SK-N-DZ (cell line): Measurements from ENCODE around the gene STX16.
A peak's percentile ranks its signal among the peaks of the same experiment; 100 is the strongest.

Experiments
- DNase-seq: peaks from one replicate; pipeline ENCODE4 v3.0.0-alpha.2; 2015; ENCODE audit warnings: low spot score

Gene STX16

GRCh38 chr20:58709703-58710039 is 58.6 kb downstream of the STX16 start:
- no peak for DNase-seq

- no peak for DNase-seq
Observed at GRCh38 chr20:58710481-58711265, 59.6 kb downstream of the STX16 start.

- no peak for DNase-seq
Observed at GRCh38 chr20:58711266-58712051, 60.4 kb downstream of the STX16 start.

- no peak for DNase-seq
Observed at GRCh38 chr20:58712151-58712791, 61.2 kb downstream of the STX16 start.

GRCh38 chr20:58712806-58713731 is 62.0 kb downstream of the STX16 start:
- DNase-seq = no peak

- DNase-seq = no peak
Observed at GRCh38 chr20:58713801-58714339, 62.8 kb downstream of the STX16 start.

- DNase-seq = peak; percentile 4
Observed at GRCh38 chr20:58714340-58714922, 63.3 kb downstream of the STX16 start.

GRCh38 chr20:58714923-58715351 is 63.9 kb downstream of the STX16 start:
- peak; percentile 10 for DNase-seq

- DNase-seq = peak; percentile 8
Observed at GRCh38 chr20:58715391-58715800, 64.3 kb downstream of the STX16 start.

- peak; percentile 10 for DNase-seq
Observed at GRCh38 chr20:58715801-58716475, 64.9 kb downstream of the STX16 start.

GRCh38 chr20:58716476-58717277 is 65.6 kb downstream of the STX16 start:
- DNase-seq = peak; percentile 61

GRCh38 chr20:58717278-58718091 is 66.4 kb downstream of the STX16 start:
- peak; percentile 67 for DNase-seq

- DNase-seq = peak; percentile 12
Observed at GRCh38 chr20:58718121-58718563, 67.1 kb downstream of the STX16 start.

- peak; percentile 3 for DNase-seq
Observed at GRCh38 chr20:58718729-58719128, 67.6 kb downstream of the STX16 start.

- DNase-seq = peak; percentile 13
Observed at GRCh38 chr20:58719258-58719657, 68.2 kb downstream of the STX16 start.

- DNase-seq = peak; percentile 8
Observed at GRCh38 chr20:58719971-58720371, 68.9 kb downstream of the STX16 start.

GRCh38 chr20:58720890-58721289 is 69.8 kb downstream of the STX16 start:
- no peak for DNase-seq
